HepG2 (cell line): ENCODE measurements around the gene PML. TPM values are rescaled to one million over a fixed set of nuclear protein-coding genes. Genes with fewer than 3 reads are reported as not detected.

ENCODE experiments used
- ETV6 ChIP-seq: sonication (generic); formaldehyde crosslinking; conservative IDR thresholded peaks from 2 replicates; pipeline ENCODE4 v1.4.0; 2020; ENCODE audit warnings: missing genetic modification reagents
- GATAD2A ChIP-seq: IDR thresholded peaks from 2 replicates; pipeline ENCODE4 v1.6.1; 2016
- GLMP ChIP-seq: sonication (generic); formaldehyde crosslinking; IDR thresholded peaks from 2 replicates; pipeline ENCODE4 v1.9.0; 2021; ENCODE audit warnings: missing genetic modification reagents, mild to moderate bottlenecking, borderline replicate concordance
- HIC2 ChIP-seq: sonication (generic); formaldehyde crosslinking; IDR thresholded peaks from 2 replicates; pipeline ENCODE4 v1.9.0; 2022; ENCODE audit warnings: low read depth, missing genetic modification reagents
- HOXA3 ChIP-seq: sonication (generic); formaldehyde crosslinking; IDR thresholded peaks from 2 replicates; pipeline ENCODE4 v1.5.0; 2020; ENCODE audit warnings: missing genetic modification reagents
- JDP2 ChIP-seq: sonication (generic); formaldehyde crosslinking; IDR thresholded peaks from 2 replicates; pipeline ENCODE4 v1.8.1; 2022; ENCODE audit warnings: missing genetic modification reagents, borderline replicate concordance
- KLF13 ChIP-seq: sonication (generic); formaldehyde crosslinking; IDR thresholded peaks from 2 replicates; pipeline ENCODE4 v1.4.0; 2020; ENCODE audit warnings: mild to moderate bottlenecking, missing genetic modification reagents
- MAF1 ChIP-seq: sonication (generic); formaldehyde crosslinking; IDR thresholded peaks from 2 replicates; pipeline ENCODE4 v1.5.0; 2020; ENCODE audit warnings: missing genetic modification reagents, borderline replicate concordance
- NFATC3 ChIP-seq: sonication (generic); formaldehyde crosslinking; IDR thresholded peaks from 2 replicates; pipeline ENCODE4 v1.5.1; 2020; ENCODE audit warnings: mild to moderate bottlenecking, missing genetic modification reagents
- NPAS2 ChIP-seq: sonication (generic); formaldehyde crosslinking; IDR thresholded peaks from 2 replicates; pipeline ENCODE4 v1.8.0; 2022; ENCODE audit warnings: mild to moderate bottlenecking, missing genetic modification reagents, borderline replicate concordance
- PATZ1 ChIP-seq: sonication (generic); formaldehyde crosslinking; IDR thresholded peaks from 2 replicates; pipeline ENCODE4 v1.4.0; 2020; ENCODE audit warnings: missing genetic modification reagents
- RARA ChIP-seq: IDR thresholded peaks from 2 replicates; pipeline ENCODE4 v1.6.1; 2016; ENCODE audit warnings: missing genetic modification reagents, missing compliant biosample characterization
- TBP ChIP-seq: sonication (generic); formaldehyde crosslinking; IDR thresholded peaks from 2 replicates; pipeline ENCODE4 v1.5.0; 2020; ENCODE audit warnings: missing genetic modification reagents
- TEAD2 ChIP-seq: sonication (generic); formaldehyde crosslinking; IDR thresholded peaks from 2 replicates; pipeline ENCODE4 v1.9.0; 2021; ENCODE audit warnings: missing genetic modification reagents
- ZBTB14 ChIP-seq: sonication (generic); formaldehyde crosslinking; IDR thresholded peaks from 2 replicates; pipeline ENCODE4 v1.4.0; 2020; ENCODE audit warnings: missing genetic modification reagents
- ZC3H13 ChIP-seq: sonication (generic); formaldehyde crosslinking; IDR thresholded peaks from 2 replicates; pipeline ENCODE4 v1.8.1; 2023; ENCODE audit warnings: mild to moderate bottlenecking, missing genetic modification reagents, moderate library complexity
- ZFP37 ChIP-seq: sonication (generic); formaldehyde crosslinking; IDR thresholded peaks from 2 replicates; pipeline ENCODE4 v1.4.0; 2020; ENCODE audit warnings: missing genetic modification reagents, borderline replicate concordance
- ZMYM4 ChIP-seq: sonication (generic); formaldehyde crosslinking; IDR thresholded peaks from 2 replicates; pipeline ENCODE4 v1.8.1; 2023; ENCODE audit warnings: mild to moderate bottlenecking, missing genetic modification reagents
- ZNF230 ChIP-seq: sonication (generic); formaldehyde crosslinking; IDR thresholded peaks from 2 replicates; pipeline ENCODE4 v1.4.0; 2020; ENCODE audit warnings: mild to moderate bottlenecking, missing genetic modification reagents
- ZNF274 ChIP-seq: sonication (generic); formaldehyde crosslinking; IDR thresholded peaks from 2 replicates; pipeline ENCODE4 v1.5.1; 2020; ENCODE audit warnings: mild to moderate bottlenecking, missing genetic modification reagents
- ZNF558 ChIP-seq: sonication (generic); formaldehyde crosslinking; IDR thresholded peaks from 2 replicates; pipeline ENCODE4 v1.9.0; 2022; ENCODE audit warnings: mild to moderate bottlenecking, missing genetic modification reagents, borderline replicate concordance
- ZNF564 ChIP-seq: sonication (generic); formaldehyde crosslinking; IDR thresholded peaks from 2 replicates; pipeline ENCODE4 v1.8.1; 2023; ENCODE audit warnings: mild to moderate bottlenecking, missing genetic modification reagents
- ZNF629 ChIP-seq: sonication (generic); formaldehyde crosslinking; conservative IDR thresholded peaks from 2 replicates; pipeline ENCODE4 v1.5.0; 2020; ENCODE audit warnings: missing genetic modification reagents
- ZNF737 ChIP-seq: sonication (generic); formaldehyde crosslinking; IDR thresholded peaks from 2 replicates; pipeline ENCODE4 v1.5.0; 2020; ENCODE audit warnings: missing genetic modification reagents, mild to moderate bottlenecking, borderline replicate concordance
- ZNF878 ChIP-seq: sonication (generic); formaldehyde crosslinking; IDR thresholded peaks from 2 replicates; pipeline ENCODE4 v1.8.1; 2023; ENCODE audit warnings: mild to moderate bottlenecking, missing genetic modification reagents, moderate library complexity
- polyA plus RNA-seq, 8 experiments: library from polyadenylated mRNA; depleted of rRNA in 3 of 8; stranded (reverse) in 7 of 8; unstranded in 1 of 8; fragments of >200 nt; fragmentation: Illumina TruSeq in 4 of 8; extraction: Trizol in 4 of 8; gene quantifications; 2 replicates each; pipeline versions ENCODE4 v1.2.1 to v1.2.3, GENCODE V29; 2011 to 2016; ENCODE audit warnings: low read depth in 4 of 8, missing spikeins in 1 of 8, mixed read lengths in 1 of 8; ENCODE audit not compliant: insufficient read depth in 1 of 8
- total RNA-seq, 5 experiments: library from RNA; depleted of rRNA; stranded (reverse); fragments of >200 nt; fragmentation: Illumina TruSeq; extraction: Trizol; gene quantifications; 2 replicates each; pipeline ENCODE4 v1.2.3, GENCODE V29; 2016; ENCODE audit warnings: low read depth in 1 of 5

Gene PML
- total and polyA plus RNA-seq, 2 of the 13 experiments (the other 11 are each of a cell fraction or from before 2014, with no cell fraction given) = 2.9 to 3.9 TPM

- TF ChIP-seq ZNF737 = no peak
- TF ChIP-seq ZNF564 (CRISPR knock-in tag) = no peak
- TF ChIP-seq KLF13 (CRISPR knock-in tag) = no peak
- no peak for TF ChIP-seq ZNF629
- TF ChIP-seq TBP (CRISPR knock-in tag) = no peak
- no peak for TF ChIP-seq TEAD2 (CRISPR knock-in tag)
- no peak for TF ChIP-seq HIC2 (CRISPR knock-in tag)
- TF ChIP-seq ZNF230 (CRISPR knock-in tag) = no peak
- TF ChIP-seq ZBTB14 (CRISPR knock-in tag) = no peak
- peak; percentile 25; the same call in 1 of the 2 replicates for TF ChIP-seq HOXA3 (CRISPR knock-in tag)
- no peak for TF ChIP-seq ETV6
- no peak for TF ChIP-seq NPAS2 (CRISPR knock-in tag)
- no peak for TF ChIP-seq RARA (CRISPR knock-in tag)
- TF ChIP-seq NFATC3 (CRISPR knock-in tag) = no peak
- TF ChIP-seq ZNF558 = no peak
- peak; percentile 63 for TF ChIP-seq PATZ1
- TF ChIP-seq ZNF878 = no peak
- no peak for TF ChIP-seq MAF1 (CRISPR knock-in tag)
- TF ChIP-seq ZMYM4 (CRISPR knock-in tag) = peak; percentile 40
- TF ChIP-seq GATAD2A = peak; percentile 41
- no peak for TF ChIP-seq GLMP (CRISPR knock-in tag)
- TF ChIP-seq ZNF274 = no peak
- TF ChIP-seq ZFP37 (CRISPR knock-in tag) = no peak
- no peak for TF ChIP-seq JDP2 (CRISPR knock-in tag)
- no peak for TF ChIP-seq ZC3H13 (CRISPR knock-in tag)
Observed at GRCh38 chr15:73994413-73994883, at the start of gene PML (continued).
